ENCODE measurements around the gene HGS. TPM values are rescaled to one million over a fixed set of nuclear protein-coding genes. Genes with fewer than 3 reads are reported as not detected.
A peak's percentile ranks its signal among the peaks of the same experiment; 100 is the strongest.

The HGS gene
- total RNA-seq (10 to 100 TPM; 39.3 to 56.6 (median 43.0) TPM), polyA plus RNA-seq (100 to 1,000 TPM; 135 to 174 TPM)

DNA sequence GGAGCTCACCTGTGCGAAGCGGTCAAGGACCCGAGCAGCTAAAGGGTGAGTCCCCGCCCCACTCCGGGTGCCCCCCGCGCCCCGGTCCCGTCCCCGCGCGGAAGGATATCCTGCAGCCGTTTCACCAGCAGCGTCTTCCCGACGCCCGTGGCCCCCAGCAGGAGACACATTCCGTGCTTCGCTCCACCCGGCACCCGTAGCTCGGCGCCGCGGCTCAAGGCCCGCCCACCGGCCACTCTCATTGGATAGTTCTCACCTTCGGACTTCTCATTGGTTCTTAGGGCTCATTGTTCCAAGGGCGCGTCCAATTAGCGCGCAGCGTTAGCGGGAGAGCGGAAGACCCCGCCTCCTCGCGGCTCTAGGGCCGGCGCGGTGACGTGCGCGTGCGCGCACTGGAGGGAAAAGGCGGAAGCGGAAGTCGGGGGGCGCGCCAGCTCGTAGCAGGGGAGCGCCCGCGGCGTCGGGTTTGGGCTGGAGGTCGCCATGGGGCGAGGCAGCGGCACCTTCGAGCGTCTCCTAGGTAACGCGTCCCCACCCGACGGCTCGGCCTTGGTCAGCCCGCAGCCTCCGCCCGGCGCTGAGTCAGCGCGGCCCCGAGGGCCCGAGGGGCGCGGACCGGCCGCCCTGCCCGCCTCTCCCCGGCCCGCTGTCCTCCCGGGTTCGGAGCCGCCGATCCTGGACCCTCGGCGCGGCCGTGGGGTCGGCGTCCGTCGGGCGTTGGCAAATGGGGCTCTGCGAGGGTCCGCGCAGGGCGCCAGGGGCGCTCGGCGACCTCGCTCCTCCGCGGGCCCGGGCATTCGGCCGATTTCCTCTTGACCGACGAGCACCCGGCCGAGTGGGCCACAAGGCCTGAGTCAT lies at the start of gene HGS, which contains the start of gene ARL16:
Gene HGS, plus strand, starts transcription at position 428 of the 858 bp plus-strand sequence. Its CDS starts 56 bp downstream, at position 484.
Gene ARL16, minus strand, starts transcription at position 214 of the 858 bp plus-strand sequence. Its CDS starts 44 bp downstream, at position 170.
- 1% methylated on average over 81 to 112 of the region's 112 CpGs for WGBS, 2 donors
- Histone ChIP-seq H3K36me3 (peaks cover 0 to 23% (median 15%) of the 10 kb centered on the region in 3 donors), H3K9me3 (no peaks in the 10 kb centered on the region), H3K27ac (peak within 1 kb of the TSS; percentile 56 to 76 (median 68)), H3K27me3 (no peaks in the 10 kb centered on the region), H3K4me1 (peaks cover 10 to 19% (median 13%) of the 10 kb centered on the region in 3 donors), H3K4me3 (peak within 1 kb of the TSS; percentile 81 to 99 (median 97))
- ATAC-seq (peak; percentile 97 to 98 (median 98)), FAIRE-seq (peak; percentile 64), DNase-seq (peak; percentile 95 to 99 (median 98))
- TF ChIP-seq, protein P1, sequence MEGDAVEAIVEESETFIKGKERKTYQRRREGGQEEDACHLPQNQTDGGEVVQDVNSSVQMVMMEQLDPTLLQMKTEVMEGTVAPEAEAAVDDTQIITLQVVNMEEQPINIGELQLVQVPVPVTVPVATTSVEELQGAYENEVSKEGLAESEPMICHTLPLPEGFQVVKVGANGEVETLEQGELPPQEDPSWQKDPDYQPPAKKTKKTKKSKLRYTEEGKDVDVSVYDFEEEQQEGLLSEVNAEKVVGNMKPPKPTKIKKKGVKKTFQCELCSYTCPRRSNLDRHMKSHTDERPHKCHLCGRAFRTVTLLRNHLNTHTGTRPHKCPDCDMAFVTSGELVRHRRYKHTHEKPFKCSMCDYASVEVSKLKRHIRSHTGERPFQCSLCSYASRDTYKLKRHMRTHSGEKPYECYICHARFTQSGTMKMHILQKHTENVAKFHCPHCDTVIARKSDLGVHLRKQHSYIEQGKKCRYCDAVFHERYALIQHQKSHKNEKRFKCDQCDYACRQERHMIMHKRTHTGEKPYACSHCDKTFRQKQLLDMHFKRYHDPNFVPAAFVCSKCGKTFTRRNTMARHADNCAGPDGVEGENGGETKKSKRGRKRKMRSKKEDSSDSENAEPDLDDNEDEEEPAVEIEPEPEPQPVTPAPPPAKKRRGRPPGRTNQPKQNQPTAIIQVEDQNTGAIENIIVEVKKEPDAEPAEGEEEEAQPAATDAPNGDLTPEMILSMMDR (IDR thresholded peaks at IDR 0.05): no peak
- intact Hi-C loops (cut with DNase I): no loop called here

- no peak for FAIRE-seq
- no peak for ATAC-seq
- peak overlapping the region in 1 of 4 donors; percentile 95 for H3K4me3 ChIP-seq
Measured at GRCh38 chr17:81635431-81635830, 48.4 kb upstream of the HGS start.

DNA sequence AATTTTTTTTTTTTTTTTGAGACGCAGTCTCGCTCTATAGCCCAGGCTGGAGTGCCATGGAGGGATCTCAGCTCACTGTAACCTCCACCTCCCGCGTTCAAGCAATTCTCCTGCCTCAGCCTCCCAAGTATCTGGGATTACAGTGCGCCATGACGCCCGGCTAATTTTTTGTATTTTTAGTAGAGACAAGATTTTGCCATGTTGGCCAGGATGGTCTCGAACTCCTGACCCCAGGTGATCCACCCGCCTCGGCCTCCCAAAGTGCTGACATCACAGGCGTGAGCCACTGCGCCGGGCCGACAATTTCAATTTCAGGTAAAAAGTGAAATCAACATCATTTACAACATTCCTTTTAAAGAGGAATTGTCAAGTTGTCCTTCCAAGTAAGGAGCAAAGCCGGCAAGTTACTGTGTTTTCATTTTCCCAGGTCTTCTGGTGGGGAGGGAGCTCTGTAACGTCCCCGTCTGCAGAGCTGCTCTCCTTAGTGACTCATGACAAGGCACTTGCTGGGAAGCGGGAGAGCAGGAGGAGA lies 47.8 kb upstream of the HGS start:
- intact Hi-C loops (cut with DNase I): no loop called here
- peak overlapping the region; percentile 74 to 95 (median 94) for H3K4me3 ChIP-seq
- ATAC-seq (peak; percentile 38 to 69 (median 55)), FAIRE-seq (no peak), DNase-seq (peak in 1 of 6 donors; percentile 20)
- peak overlapping the region; percentile 60 to 81 (median 78) for H3K27ac ChIP-seq
- WGBS, 2 donors: 18 to 24% methylated on average over 18 of the region's 18 CpGs
- no peaks in the 10 kb centered on the region for H3K36me3 ChIP-seq
- H3K4me1 ChIP-seq: peaks cover 0 to 23% (median 7%) of the 10 kb centered on the region in 3 donors
- no peaks in the 10 kb centered on the region for H3K27me3 ChIP-seq
- TF ChIP-seq, protein P1 (IDR thresholded peaks at IDR 0.05): no peak
- no peaks in the 10 kb centered on the region for H3K9me3 ChIP-seq

More at GRCh38 chr17:81635431-81635830, 48.4 kb upstream of the HGS start:
- Histone ChIP-seq H3K4me1 (peaks cover 0 to 23% (median 7%) of the 10 kb centered on the region in 3 donors), H3K36me3 (no peaks in the 10 kb centered on the region), H3K27me3 (no peaks in the 10 kb centered on the region), H3K27ac (no peak overlapping the region), H3K9me3 (no peaks in the 10 kb centered on the region)
- TF ChIP-seq, protein P1 (IDR thresholded peaks at IDR 0.05): no peak
- intact Hi-C loops (cut with DNase I): no loop called here
- DNase-seq: peak in 2 of 6 donors; percentile 12 to 19
- WGBS, 2 donors: 79 to 82% methylated on average over 5 of the region's 5 CpGs

DNA sequence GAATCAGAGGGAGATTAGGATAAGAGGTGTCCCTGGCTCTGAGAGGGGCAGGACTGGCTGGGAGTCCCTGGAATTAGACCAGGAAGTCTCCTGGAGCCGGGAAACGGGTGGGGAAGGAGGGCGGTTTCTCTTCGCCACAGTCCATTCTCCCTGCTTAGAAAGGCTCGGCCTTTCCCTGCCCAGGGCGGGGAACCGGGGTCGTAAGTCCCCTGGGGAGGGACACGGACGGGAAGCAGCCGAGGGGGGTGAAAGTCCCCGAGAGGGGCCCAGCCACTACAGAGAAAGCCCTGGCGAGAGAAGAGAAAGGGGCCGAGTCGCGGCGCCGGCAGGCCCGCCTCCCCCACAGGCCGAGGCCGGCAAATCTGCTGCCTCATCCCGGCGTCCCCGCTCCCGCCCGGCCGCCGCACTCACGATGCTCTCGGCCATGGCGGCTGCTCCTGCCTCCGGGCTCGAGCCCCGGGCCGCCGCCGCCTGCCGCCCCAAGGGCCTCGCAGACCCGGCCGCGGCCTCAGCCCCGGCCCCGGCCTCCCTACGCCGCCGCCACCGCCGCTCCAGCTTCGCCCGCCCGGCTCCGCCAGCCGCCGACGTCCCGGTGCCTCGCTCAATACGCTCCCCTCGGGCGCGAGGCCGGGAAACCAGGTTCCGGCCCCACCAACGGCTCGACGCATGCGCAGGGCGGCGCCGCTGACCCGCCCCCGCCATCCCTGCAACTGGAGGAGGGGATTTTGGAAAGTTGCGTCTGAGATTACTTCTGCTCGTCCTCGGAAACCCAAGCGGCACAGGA lies 47.1 kb upstream of the HGS start, which contains the start of the genes NPLOC4 and TSPAN10:
Gene NPLOC4, minus strand, starts transcription at position 608 of the 784 bp plus-strand sequence. Its CDS starts 182 bp downstream, at position 426.
Gene TSPAN10, plus strand, starts transcription at position 692 of the 784 bp plus-strand sequence. CDS start 5,217 bp downstream, outside the sequence.
- FAIRE-seq: no peak
- no peaks in the 10 kb centered on the region for H3K9me3 ChIP-seq
- 0 to 1% methylated on average over 57 to 77 of the region's 77 CpGs for WGBS, 2 donors

More for the DNA sequence above, 47.1 kb upstream of the HGS start, which contains the start of the genes NPLOC4 and TSPAN10:
- intact Hi-C loops (cut with DNase I): no loop called here
- DNase-seq (peak; percentile 69 to 98 (median 90)), ATAC-seq (peak; percentile 93 to 95 (median 93))
- TF ChIP-seq, protein P1 (IDR thresholded peaks at IDR 0.05): no peak
- Histone ChIP-seq H3K36me3 (no peaks in the 10 kb centered on the region), H3K4me3 (peak within 1 kb of the TSS; percentile 74 to 95 (median 94)), H3K4me1 (peaks cover 0 to 23% (median 7%) of the 10 kb centered on the region in 3 donors), H3K27me3 (no peaks in the 10 kb centered on the region), H3K27ac (peak within 1 kb of the TSS; percentile 60 to 81 (median 78))
